A549 (cell line): Measurements from ENCODE around the gene TBRG4. TPM values are rescaled to one million over a fixed set of nuclear protein-coding genes. Genes with fewer than 3 reads are reported as not detected.

Source experiments
- ATAC-seq, 2 experiments: fragments of 200-7000 bp in 1 of 2; fragments of >200 bp in 1 of 2; cut with Nextera tagmentation in 1 of 2; cut with Tn5 transposase in 1 of 2; 3 replicates each; pipeline versions ENCODE4 v1.8.0 to v1.9.1; 2018 to 2020; ENCODE audit warnings: mild to moderate bottlenecking in 1 of 2, moderate library complexity in 1 of 2
- CTCF ChIA-PET: fragments of 300-600 bp; sonication (Branson Sonifier 250); formaldehyde crosslinking; extraction: SDS; loops from one replicate; lab custom pipeline; 2021; ENCODE audit warnings: antibody characterized with exemption, inconsistent platforms; lab: Yijun Ruan, JAX
- POLR2A ChIA-PET: fragments of 350-600 bp; formaldehyde crosslinking; extraction: SDS; loops from one replicate; lab custom pipeline; 2021; ENCODE audit warnings: antibody characterized with exemption, inconsistent platforms; lab: Yijun Ruan, JAX
- DNase-seq, 2 experiments: peaks; one replicate each; pipeline versions ENCODE4 v3.0.0 to v3.0.0-alpha.2; 2011 to 2016; ENCODE audit warnings: low read depth in 1 of 2, low spot score in 1 of 2
- FAIRE-seq: peaks from 2 replicates; lab custom pipeline; 2011; peaks lifted over from hg19 to GRCh38; lab: Jason Lieb, UNC
- H3K27ac ChIP-seq, 2 experiments: fragments of >200 bp; sonication (Bioruptor Twin); formaldehyde crosslinking; 3 replicates each; pipeline ENCODE4 v1.5.1; 2016 to 2017
- H3K4me1 ChIP-seq: fragments of >200 bp; sonication (Bioruptor Twin); formaldehyde crosslinking; 3 replicates; pipeline ENCODE4 v1.6.1; 2016
- H3K4me2 ChIP-seq: fragments of >200 bp; sonication (Bioruptor Twin); formaldehyde crosslinking; 3 replicates; pipeline ENCODE4 v1.6.1; 2016
- H3K4me3 ChIP-seq: fragments of >200 bp; sonication (Bioruptor Twin); formaldehyde crosslinking; 3 replicates; pipeline ENCODE4 v1.5.1; 2016
- H3K9me3 ChIP-seq: fragments of >200 bp; sonication (Bioruptor Twin); formaldehyde crosslinking; 3 replicates; pipeline ENCODE4 v1.6.1; 2016
- BHLHE40 ChIP-seq: IDR thresholded peaks from 2 replicates; pipeline ENCODE4 v1.6.1; 2012; ENCODE audit warnings: low read depth, low read length, inconsistent platforms
- CBX2 ChIP-seq: fragments of 200-600 bp; sonication (generic); IDR thresholded peaks from 2 replicates; pipeline ENCODE4 v1.6.1; 2016; ENCODE audit warnings: low read depth, mild to moderate bottlenecking, borderline replicate concordance
- CEBPB ChIP-seq, 2 experiments: fragments of >200 bp in 1 of 2; sonication (Bioruptor Twin) in 1 of 2; formaldehyde crosslinking in 1 of 2; IDR thresholded peaks; 2 replicates each; pipeline ENCODE4 v1.6.1; 2012 to 2016
- CHD4 ChIP-seq: fragments of 200-600 bp; sonication (generic); IDR thresholded peaks from 2 replicates; pipeline ENCODE4 v1.6.1; 2016; ENCODE audit warnings: antibody characterized with exemption, mild to moderate bottlenecking, borderline replicate concordance
- FOSL2 ChIP-seq, 2 experiments: fragments of 450-650 bp in 1 of 2; fragments of >200 bp in 1 of 2; sonication (Bioruptor Twin) in 1 of 2; formaldehyde crosslinking; IDR thresholded peaks; 2 replicates each; pipeline versions ENCODE4 v1.5.0 to v1.6.1; 2016 to 2020; ENCODE audit warnings: mild to moderate bottlenecking in 1 of 2, moderate library complexity in 1 of 2
- GATA3 ChIP-seq: IDR thresholded peaks from 2 replicates; pipeline ENCODE4 v1.6.1; 2012; ENCODE audit warnings: borderline replicate concordance
- HOXB13 ChIP-seq: fragments of 250-450 bp; sonication (Bioruptor Pico); IDR thresholded peaks from 2 replicates; pipeline ENCODE4 v1.5.0; 2020; ENCODE audit warnings: low read depth, mild to moderate bottlenecking, moderate library complexity
- HOXB5 ChIP-seq: fragments of 250-450 bp; sonication (Bioruptor Pico); IDR thresholded peaks from 2 replicates; pipeline ENCODE4 v1.5.0; 2020; ENCODE audit warnings: mild to moderate bottlenecking, moderate library complexity
- JUN ChIP-seq, 2 experiments: fragments of >200 bp; sonication (Bioruptor Twin); formaldehyde crosslinking; IDR thresholded peaks; 2 replicates in 1 of 2; 3 replicates in 1 of 2; pipeline ENCODE4 v1.6.1; 2016 to 2017
- JUNB ChIP-seq: fragments of >200 bp; sonication (Bioruptor Twin); formaldehyde crosslinking; IDR thresholded peaks from 2 replicates; pipeline ENCODE4 v1.6.1; 2016
- MAFK ChIP-seq: fragments of 450-650 bp; IDR thresholded peaks from 2 replicates; pipeline ENCODE4 v1.6.1; 2014; ENCODE audit not compliant: partially characterized antibody
- NR3C1 ChIP-seq: fragments of >200 bp; sonication (Bioruptor Twin); formaldehyde crosslinking; IDR thresholded peaks from 3 replicates; pipeline ENCODE4 v1.6.1; 2017
- PHF8 ChIP-seq: fragments of 200-600 bp; sonication (generic); IDR thresholded peaks from 2 replicates; pipeline ENCODE4 v1.6.1; 2016; ENCODE audit warnings: low read depth, mild to moderate bottlenecking, antibody characterized with exemption, moderate library complexity, borderline replicate concordance
- RCOR1 ChIP-seq: fragments of 150-350 bp; IDR thresholded peaks from 2 replicates; pipeline ENCODE4 v1.6.1; 2014; ENCODE audit warnings: antibody characterized with exemption, low read length, low read depth
- RFX5 ChIP-seq: fragments of 450-650 bp; IDR thresholded peaks from 2 replicates; pipeline ENCODE4 v1.7.1; 2014; ENCODE audit warnings: antibody characterized with exemption, mild to moderate bottlenecking, moderate library complexity
- ZFP36 ChIP-seq: fragments of 450-650 bp; IDR thresholded peaks from 2 replicates; pipeline ENCODE4 v1.6.1; 2014; ENCODE audit warnings: borderline replicate concordance; ENCODE audit not compliant: partially characterized antibody
- WGBS: methylation state at CpG from one replicate; pipeline ENCODE4 v1.1.6; 2017; ENCODE audit errors: missing lambda C conversion rate; 5-methylcytosine and 5-hydroxymethylcytosine counted together
- polyA plus RNA-seq, 4 experiments: library from polyadenylated mRNA; depleted of rRNA in 3 of 4; stranded (reverse); fragments of >200 nt; fragmentation: RNase III in 1 of 4; extraction: RNeasy Plus Mini Kit Qiagen cat#74134 plus additional on column Dnase treatment in 1 of 4; gene quantifications; 2 replicates in 3 of 4; 3 replicates in 1 of 4; pipeline ENCODE4 v1.2.3, GENCODE V29; 2011 to 2017
- TF ChIP-seq, protein P1 (sequence below): fragments of 450-650 bp; IDR thresholded peaks from 2 replicates; pipeline ENCODE4 v1.6.1; 2014; ENCODE audit warnings: antibody characterized with exemption
- TF ChIP-seq, protein P2 (sequence below): fragments of >200 bp; sonication (Bioruptor Twin); formaldehyde crosslinking; IDR thresholded peaks from 3 replicates; pipeline ENCODE4 v1.5.1; 2016
- TF ChIP-seq, protein P3 (sequence below): fragments of >200 bp; sonication (Bioruptor Twin); formaldehyde crosslinking; IDR thresholded peaks from 2 replicates; pipeline ENCODE4 v1.6.1; 2016
- TF ChIP-seq, protein P4 (sequence below): IDR thresholded peaks from 2 replicates; pipeline ENCODE4 v1.6.1; 2012; ENCODE audit warnings: low read depth, borderline replicate concordance

TBRG4 gene
- polyA plus RNA-seq, 2 of the 4 experiments (the other 2 are of a cell fraction), result 88.8 to 100 TPM

DNA sequence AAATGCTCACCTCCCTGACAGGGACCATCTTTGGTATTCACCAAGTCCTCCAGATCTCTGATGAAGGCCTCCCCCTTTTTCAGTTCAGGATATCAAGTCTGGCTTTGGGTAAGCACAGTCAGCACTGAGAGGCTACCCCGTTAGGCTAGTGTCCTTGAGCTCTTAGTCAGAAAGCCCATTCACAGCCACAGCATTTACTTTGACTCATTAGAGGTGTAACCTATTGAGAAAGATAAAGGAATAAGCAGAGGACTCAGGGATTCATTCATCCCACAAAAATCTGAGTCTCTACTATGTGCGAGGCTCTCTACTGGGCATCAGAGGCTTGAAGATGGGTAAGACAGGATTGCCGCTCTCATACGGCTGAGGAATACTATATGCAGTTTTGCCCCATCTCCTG lies 32.1 kb upstream of the TBRG4 start:
- ChIA-PET POLR2A (no interaction called here), CTCF (interaction anchor here (1.4 kb wide), 1 partner anchor 11 kb away, joined by 4 read pairs; no protein-coding TSS in a partner anchor)
- peak in 1 of 2 experiments; percentile 19 for DNase-seq
- Histone ChIP-seq H3K4me2 (no peak overlapping the region), H3K9me3 (no peaks in the 10 kb centered on the region), H3K4me3 (no peak overlapping the region), H3K4me1 (no peaks in the 10 kb centered on the region), H3K27ac (no peak overlapping the region)
- ATAC-seq, result peak; percentile 17 to 54; a peak in 4 of 6 replicates
- 52% methylated on average over 4 of the region's 4 CpGs for WGBS
- TF ChIP-seq MAFK (no peak), CEBPB (IDR thresholded peaks at IDR 0.05) (no peak), FOSL2 (IDR thresholded peaks at IDR 0.05) (no peak), FOSL2 (CRISPR knock-in tag; IDR thresholded peaks at IDR 0.05) (peak; percentile 32; the same call in 1 of the 2 replicates)
- FAIRE-seq, result no peak

DNA sequence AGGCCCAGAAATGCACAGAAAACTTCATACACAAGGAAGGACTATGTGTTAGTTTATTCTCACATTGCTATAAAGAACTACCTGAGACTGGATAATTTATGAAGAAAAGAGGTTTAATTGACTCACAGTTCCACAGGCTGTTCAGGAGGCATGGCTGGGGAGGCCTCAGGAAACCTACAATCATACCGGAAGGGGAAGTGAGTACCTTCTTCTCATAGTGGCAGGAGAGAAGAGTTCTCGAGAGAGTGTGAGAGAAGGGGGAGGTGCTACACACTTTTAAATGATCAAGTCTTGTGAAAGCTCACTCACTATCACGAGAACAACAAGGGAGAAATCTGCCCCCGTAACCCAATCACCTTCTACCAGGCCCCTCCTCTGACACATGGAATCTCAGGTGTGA lies 29.3 kb upstream of the TBRG4 start:
- POLR2A ChIA-PET, result no interaction called here
- no peak overlapping the region for H3K4me2 ChIP-seq
- WGBS, result 70% methylated on average over 4 of the region's 4 CpGs
- H3K27ac ChIP-seq, result no peak overlapping the region
- ATAC-seq, result no peak
- DNase-seq, result no peak
- no peak for FAIRE-seq
- H3K4me1 ChIP-seq, result no peaks in the 10 kb centered on the region
- CTCF ChIA-PET, result no interaction called here
- no peak overlapping the region for H3K4me3 ChIP-seq
- H3K9me3 ChIP-seq, result no peaks in the 10 kb centered on the region
- TF ChIP-seq CHD4 (no peak), RCOR1 (no peak), BHLHE40 (no peak), NR3C1 (no peak), ZFP36 (no peak), CBX2 (no peak), PHF8 (no peak), JUNB (no peak)
- TF ChIP-seq, protein P1, sequence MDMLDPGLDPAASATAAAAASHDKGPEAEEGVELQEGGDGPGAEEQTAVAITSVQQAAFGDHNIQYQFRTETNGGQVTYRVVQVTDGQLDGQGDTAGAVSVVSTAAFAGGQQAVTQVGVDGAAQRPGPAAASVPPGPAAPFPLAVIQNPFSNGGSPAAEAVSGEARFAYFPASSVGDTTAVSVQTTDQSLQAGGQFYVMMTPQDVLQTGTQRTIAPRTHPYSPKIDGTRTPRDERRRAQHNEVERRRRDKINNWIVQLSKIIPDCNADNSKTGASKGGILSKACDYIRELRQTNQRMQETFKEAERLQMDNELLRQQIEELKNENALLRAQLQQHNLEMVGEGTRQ, result no peak
- TF ChIP-seq, all 56 proteins: peak for 0

DNA sequence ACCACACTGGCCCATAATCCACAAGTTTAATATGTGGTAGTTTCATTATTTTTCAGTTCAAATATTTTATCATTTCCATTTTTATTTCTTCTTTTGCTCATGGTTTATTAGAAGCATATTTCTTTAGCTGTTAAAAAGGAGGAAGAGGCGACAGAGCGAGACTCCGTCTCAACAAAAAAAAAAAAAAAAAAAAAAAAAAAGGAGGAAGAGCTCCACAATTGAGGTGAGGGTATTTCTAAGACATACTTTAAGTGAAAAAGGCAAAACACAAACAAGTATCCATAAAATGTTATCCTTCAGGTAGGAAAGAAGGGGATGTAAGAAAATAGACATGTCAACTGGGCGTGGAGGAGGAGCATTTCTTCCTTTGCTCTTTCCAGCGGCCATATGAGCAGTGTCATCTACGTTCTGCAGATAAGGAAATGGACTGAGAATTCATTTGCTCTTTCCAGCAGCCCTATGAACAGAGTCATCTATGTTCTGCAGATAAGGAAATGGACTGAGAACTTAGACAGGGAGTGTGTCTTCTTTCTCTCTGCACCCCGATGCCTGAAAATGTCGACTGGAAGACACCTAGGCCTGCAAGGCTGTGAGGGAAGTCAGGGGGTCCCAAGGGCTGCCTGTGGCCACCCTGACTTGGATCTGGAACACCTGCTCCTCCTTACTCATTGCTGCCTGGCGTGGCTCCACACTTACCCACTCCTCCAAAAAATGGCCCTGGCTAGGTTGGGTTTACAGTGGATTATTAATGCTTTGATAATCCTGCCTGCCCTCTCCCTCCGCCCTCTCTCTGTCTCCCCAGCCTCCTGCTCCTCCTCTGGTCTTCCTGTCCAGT lies 27.2 kb upstream of the TBRG4 start:
- H3K9me3 ChIP-seq, result no peaks in the 10 kb centered on the region
- ATAC-seq (no peak), DNase-seq (no peak), FAIRE-seq (no peak)
- no peaks in the 10 kb centered on the region for H3K4me1 ChIP-seq
- TF ChIP-seq HOXB5 (CRISPR knock-in tag), result no peak
- no peak for TF ChIP-seq GATA3
- TF ChIP-seq JUN (IDR thresholded peaks at IDR 0.05), result no peak
- TF ChIP-seq FOSL2 (IDR thresholded peaks at IDR 0.05), result no peak
- TF ChIP-seq FOSL2 (CRISPR knock-in tag; IDR thresholded peaks at IDR 0.05), result no peak
- no peak for TF ChIP-seq RFX5
- TF ChIP-seq, protein P2, sequence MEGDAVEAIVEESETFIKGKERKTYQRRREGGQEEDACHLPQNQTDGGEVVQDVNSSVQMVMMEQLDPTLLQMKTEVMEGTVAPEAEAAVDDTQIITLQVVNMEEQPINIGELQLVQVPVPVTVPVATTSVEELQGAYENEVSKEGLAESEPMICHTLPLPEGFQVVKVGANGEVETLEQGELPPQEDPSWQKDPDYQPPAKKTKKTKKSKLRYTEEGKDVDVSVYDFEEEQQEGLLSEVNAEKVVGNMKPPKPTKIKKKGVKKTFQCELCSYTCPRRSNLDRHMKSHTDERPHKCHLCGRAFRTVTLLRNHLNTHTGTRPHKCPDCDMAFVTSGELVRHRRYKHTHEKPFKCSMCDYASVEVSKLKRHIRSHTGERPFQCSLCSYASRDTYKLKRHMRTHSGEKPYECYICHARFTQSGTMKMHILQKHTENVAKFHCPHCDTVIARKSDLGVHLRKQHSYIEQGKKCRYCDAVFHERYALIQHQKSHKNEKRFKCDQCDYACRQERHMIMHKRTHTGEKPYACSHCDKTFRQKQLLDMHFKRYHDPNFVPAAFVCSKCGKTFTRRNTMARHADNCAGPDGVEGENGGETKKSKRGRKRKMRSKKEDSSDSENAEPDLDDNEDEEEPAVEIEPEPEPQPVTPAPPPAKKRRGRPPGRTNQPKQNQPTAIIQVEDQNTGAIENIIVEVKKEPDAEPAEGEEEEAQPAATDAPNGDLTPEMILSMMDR, result no peak
- no peak for TF ChIP-seq ZFP36
- TF ChIP-seq, protein P3, sequence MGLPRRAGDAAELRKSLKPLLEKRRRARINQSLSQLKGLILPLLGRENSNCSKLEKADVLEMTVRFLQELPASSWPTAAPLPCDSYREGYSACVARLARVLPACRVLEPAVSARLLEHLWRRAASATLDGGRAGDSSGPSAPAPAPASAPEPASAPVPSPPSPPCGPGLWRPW, result no peak
- TF ChIP-seq, protein P4, sequence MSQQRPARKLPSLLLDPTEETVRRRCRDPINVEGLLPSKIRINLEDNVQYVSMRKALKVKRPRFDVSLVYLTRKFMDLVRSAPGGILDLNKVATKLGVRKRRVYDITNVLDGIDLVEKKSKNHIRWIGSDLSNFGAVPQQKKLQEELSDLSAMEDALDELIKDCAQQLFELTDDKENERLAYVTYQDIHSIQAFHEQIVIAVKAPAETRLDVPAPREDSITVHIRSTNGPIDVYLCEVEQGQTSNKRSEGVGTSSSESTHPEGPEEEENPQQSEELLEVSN, result no peak
- no peak for TF ChIP-seq HOXB13
- H3K4me2 ChIP-seq, result no peak overlapping the region
- ChIA-PET POLR2A (interaction anchor here (0.6 to 1.7 kb wide), 2 partner anchors 27 to 295 kb away, joined by 3 to 5 read pairs; partner anchors contain the start of gene TBRG4), CTCF (interaction anchor here (1.1 to 4.6 kb wide), 4 partner anchors 14 to 898 kb away, joined by 3 to 37 read pairs (median 18); no protein-coding TSS in a partner anchor)
- H3K27ac ChIP-seq, result no peak overlapping the region
- WGBS, result 62% methylated on average over 10 of the region's 10 CpGs
- H3K4me3 ChIP-seq, result no peak overlapping the region
